ENCODE results near the gene SLC22A12.

- TF ChIP-seq, protein P1, sequence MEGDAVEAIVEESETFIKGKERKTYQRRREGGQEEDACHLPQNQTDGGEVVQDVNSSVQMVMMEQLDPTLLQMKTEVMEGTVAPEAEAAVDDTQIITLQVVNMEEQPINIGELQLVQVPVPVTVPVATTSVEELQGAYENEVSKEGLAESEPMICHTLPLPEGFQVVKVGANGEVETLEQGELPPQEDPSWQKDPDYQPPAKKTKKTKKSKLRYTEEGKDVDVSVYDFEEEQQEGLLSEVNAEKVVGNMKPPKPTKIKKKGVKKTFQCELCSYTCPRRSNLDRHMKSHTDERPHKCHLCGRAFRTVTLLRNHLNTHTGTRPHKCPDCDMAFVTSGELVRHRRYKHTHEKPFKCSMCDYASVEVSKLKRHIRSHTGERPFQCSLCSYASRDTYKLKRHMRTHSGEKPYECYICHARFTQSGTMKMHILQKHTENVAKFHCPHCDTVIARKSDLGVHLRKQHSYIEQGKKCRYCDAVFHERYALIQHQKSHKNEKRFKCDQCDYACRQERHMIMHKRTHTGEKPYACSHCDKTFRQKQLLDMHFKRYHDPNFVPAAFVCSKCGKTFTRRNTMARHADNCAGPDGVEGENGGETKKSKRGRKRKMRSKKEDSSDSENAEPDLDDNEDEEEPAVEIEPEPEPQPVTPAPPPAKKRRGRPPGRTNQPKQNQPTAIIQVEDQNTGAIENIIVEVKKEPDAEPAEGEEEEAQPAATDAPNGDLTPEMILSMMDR (IDR thresholded peaks at IDR 0.05; ENCODE audit: insufficient read depth, low read length, poor library complexity, severe bottlenecking): no peak
- TF ChIP-seq EZH2phosphoT487 (conservative IDR thresholded peaks at IDR 0.05; ENCODE audit: low read length): no peak
These were observed 27.1 kb upstream of the SLC22A12 start for GRCh38 chr11:64563966-64564365.

All from SU-DHL-6 (cell line).